ENCODE data around the gene EML6. TPM values are rescaled to one million over a fixed set of nuclear protein-coding genes. Genes with fewer than 3 reads are reported as not detected.

EML6 gene
- total RNA-seq, 1 donor from 2014 or later, result 0.63 TPM

GRCh38 chr2:54815148-54815539 is 91.7 kb downstream of the EML6 start:
- Histone ChIP-seq H3K4me3 (ENCODE audit: low read depth, low read length) (no peak overlapping the region), H3K27me3 (ENCODE audit: control insufficient read depth, insufficient read depth, low read length) (no peaks in the 10 kb centered on the region), H3K36me3 (ENCODE audit: control insufficient read depth, insufficient read depth, low read length) (no peaks in the 10 kb centered on the region)
- DNase-seq (ENCODE audit: low read depth), result no peak
- no peak for TF ChIP-seq CTCF (IDR thresholded peaks at IDR 0.05; ENCODE audit: insufficient read depth, low read length, poor library complexity, severe bottlenecking)

GRCh38 chr2:54818226-54818625 is 94.8 kb downstream of the EML6 start:
- TF ChIP-seq CTCF (IDR thresholded peaks at IDR 0.05; ENCODE audit: insufficient read depth, low read length, poor library complexity, severe bottlenecking), result no peak
- no peak for DNase-seq (ENCODE audit: low read depth)
- no peak overlapping the region for H3K4me3 ChIP-seq (ENCODE audit: low read depth, low read length)

GRCh38 chr2:54820558-54820957 is 97.1 kb downstream of the EML6 start:
- DNase-seq (ENCODE audit: low read depth), result no peak
- H3K4me3 ChIP-seq (ENCODE audit: low read depth, low read length), result no peak overlapping the region
- H3K27me3 ChIP-seq (ENCODE audit: control insufficient read depth, insufficient read depth, low read length), result peaks cover 2% of the 10 kb centered on the region
- H3K36me3 ChIP-seq (ENCODE audit: control insufficient read depth, insufficient read depth, low read length), result no peaks in the 10 kb centered on the region
- no peak for TF ChIP-seq CTCF (IDR thresholded peaks at IDR 0.05; ENCODE audit: insufficient read depth, low read length, poor library complexity, severe bottlenecking)

More at GRCh38 chr2:54818226-54818625, 94.8 kb downstream of the EML6 start:
- Histone ChIP-seq H3K36me3 (ENCODE audit: control insufficient read depth, insufficient read depth, low read length) (no peaks in the 10 kb centered on the region), H3K27me3 (ENCODE audit: control insufficient read depth, insufficient read depth, low read length) (no peaks in the 10 kb centered on the region)

- no peak for DNase-seq (ENCODE audit: low read depth)
- no peaks in the 10 kb centered on the region for H3K36me3 ChIP-seq (ENCODE audit: control insufficient read depth, insufficient read depth, low read length)
- no peak overlapping the region for H3K4me3 ChIP-seq (ENCODE audit: low read depth, low read length)
- H3K27me3 ChIP-seq (ENCODE audit: control insufficient read depth, insufficient read depth, low read length), result peaks cover 2% of the 10 kb centered on the region
- no peak for TF ChIP-seq CTCF (IDR thresholded peaks at IDR 0.05; ENCODE audit: insufficient read depth, low read length, poor library complexity, severe bottlenecking)
Measured at GRCh38 chr2:54824567-54824966, 101.1 kb downstream of the EML6 start.

GRCh38 chr2:54830546-54830945 is 107.1 kb downstream of the EML6 start:
- TF ChIP-seq CTCF (IDR thresholded peaks at IDR 0.05; ENCODE audit: insufficient read depth, low read length, poor library complexity, severe bottlenecking), result no peak
- no peaks in the 10 kb centered on the region for H3K36me3 ChIP-seq (ENCODE audit: control insufficient read depth, insufficient read depth, low read length)
- DNase-seq (ENCODE audit: low read depth), result no peak
- no peaks in the 10 kb centered on the region for H3K27me3 ChIP-seq (ENCODE audit: control insufficient read depth, insufficient read depth, low read length)
- H3K4me3 ChIP-seq (ENCODE audit: low read depth, low read length), result no peak overlapping the region

GRCh38 chr2:54831480-54831879 is 108.0 kb downstream of the EML6 start:
- Histone ChIP-seq H3K36me3 (ENCODE audit: control insufficient read depth, insufficient read depth, low read length) (no peaks in the 10 kb centered on the region), H3K4me3 (ENCODE audit: low read depth, low read length) (no peak overlapping the region), H3K27me3 (ENCODE audit: control insufficient read depth, insufficient read depth, low read length) (no peaks in the 10 kb centered on the region)
- DNase-seq (ENCODE audit: low read depth), result no peak
- no peak for TF ChIP-seq CTCF (IDR thresholded peaks at IDR 0.05; ENCODE audit: insufficient read depth, low read length, poor library complexity, severe bottlenecking)

All from kidney epithelial cell (primary cell).